Upper lobe of left lung (tissue), 4 donors: Measurements from ENCODE around the gene VPS13A.

Experiments
- POLR2A ChIP-seq, 4 donors: fragments of 450-650 bp; IDR thresholded peaks; one replicate each; pipeline ENCODE4 v1.5.1; 2016 to 2017; ENCODE audit warnings: antibody characterized with exemption in 4 of 4, mild to moderate bottlenecking in 2 of 4
- POLR2AphosphoS5 ChIP-seq, 2 donors: sonication (generic); formaldehyde crosslinking; IDR thresholded peaks; one replicate each; pipeline ENCODE4 v1.5.1; 2017; ENCODE audit warnings: antibody characterized with exemption in 2 of 2
- TF ChIP-seq, protein P1 (sequence below), 6 experiments: fragments of 450-650 bp in 4 of 6; fragments of 200-600 bp in 2 of 6; sonication (generic) in 2 of 6; IDR thresholded peaks; one replicate each; pipeline ENCODE4 v1.5.1; 2016 to 2019; ENCODE audit warnings: antibody characterized with exemption in 6 of 6

DNA sequence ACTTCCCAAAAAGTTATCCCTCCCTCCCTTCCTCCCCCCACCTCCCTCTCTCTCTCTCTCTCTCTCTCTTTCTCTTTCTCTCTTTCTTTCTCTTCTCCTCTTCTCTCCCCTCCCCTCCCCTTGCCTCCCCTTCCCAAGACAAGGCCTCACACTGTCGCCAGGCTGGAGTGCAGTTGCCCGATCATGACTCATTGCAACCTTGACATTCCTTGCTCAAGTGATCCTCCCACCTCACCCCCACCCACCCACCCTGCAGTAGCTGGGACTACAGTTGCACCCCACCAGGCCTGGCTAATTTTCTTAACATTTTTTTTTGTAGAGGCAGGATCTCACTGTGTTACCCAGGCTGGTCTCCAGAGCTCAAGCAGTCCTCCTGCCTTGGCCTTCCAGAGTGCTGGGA lies 32.8 kb downstream of the VPS13A start:
- TF ChIP-seq POLR2A (IDR thresholded peaks at IDR 0.05): no peak
- no peak for TF ChIP-seq POLR2AphosphoS5 (IDR thresholded peaks at IDR 0.05)
- TF ChIP-seq, protein P1, sequence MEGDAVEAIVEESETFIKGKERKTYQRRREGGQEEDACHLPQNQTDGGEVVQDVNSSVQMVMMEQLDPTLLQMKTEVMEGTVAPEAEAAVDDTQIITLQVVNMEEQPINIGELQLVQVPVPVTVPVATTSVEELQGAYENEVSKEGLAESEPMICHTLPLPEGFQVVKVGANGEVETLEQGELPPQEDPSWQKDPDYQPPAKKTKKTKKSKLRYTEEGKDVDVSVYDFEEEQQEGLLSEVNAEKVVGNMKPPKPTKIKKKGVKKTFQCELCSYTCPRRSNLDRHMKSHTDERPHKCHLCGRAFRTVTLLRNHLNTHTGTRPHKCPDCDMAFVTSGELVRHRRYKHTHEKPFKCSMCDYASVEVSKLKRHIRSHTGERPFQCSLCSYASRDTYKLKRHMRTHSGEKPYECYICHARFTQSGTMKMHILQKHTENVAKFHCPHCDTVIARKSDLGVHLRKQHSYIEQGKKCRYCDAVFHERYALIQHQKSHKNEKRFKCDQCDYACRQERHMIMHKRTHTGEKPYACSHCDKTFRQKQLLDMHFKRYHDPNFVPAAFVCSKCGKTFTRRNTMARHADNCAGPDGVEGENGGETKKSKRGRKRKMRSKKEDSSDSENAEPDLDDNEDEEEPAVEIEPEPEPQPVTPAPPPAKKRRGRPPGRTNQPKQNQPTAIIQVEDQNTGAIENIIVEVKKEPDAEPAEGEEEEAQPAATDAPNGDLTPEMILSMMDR (IDR thresholded peaks at IDR 0.05): no peak
